Prostate gland (tissue), 2 donors: Measurements from ENCODE around the gene PTCD1. TPM values are rescaled to one million over a fixed set of nuclear protein-coding genes. Genes with fewer than 3 reads are reported as not detected.
A peak's percentile ranks its signal among the peaks of the same experiment; 100 is the strongest.

ENCODE experiments used
- DNase-seq: peaks from one replicate; pipeline ENCODE4 v3.0.0-alpha.2; 2019; ENCODE audit warnings: low spot score
- H3K27ac ChIP-seq, 2 donors: fragments of 200-600 bp; sonication (generic); 2 replicates each; pipeline ENCODE4 v1.5.1; 2017 to 2019
- H3K27me3 ChIP-seq: fragments of 200-600 bp; sonication (generic); replicated peaks from 2 replicates; pipeline ENCODE4 v1.5.1; 2019; ENCODE audit not compliant: insufficient read depth
- H3K36me3 ChIP-seq, 2 donors: fragments of 200-600 bp; sonication (generic); 1 replicate in 1 of 2; 2 replicates in 1 of 2; pipeline versions ENCODE4 v1.5.1 to v1.8.1; 2017 to 2019
- H3K4me1 ChIP-seq: fragments of 200-600 bp; sonication (generic); replicated peaks from 2 replicates; pipeline ENCODE4 v1.5.1; 2019
- H3K4me3 ChIP-seq, 2 donors: fragments of 200-600 bp; sonication (generic); 2 replicates each; pipeline ENCODE4 v1.5.1; 2017 to 2019
- H3K9me3 ChIP-seq: fragments of 200-600 bp; sonication (generic); 2 replicates; pipeline ENCODE4 v1.5.1; 2017
- POLR2A ChIP-seq: fragments of 450-650 bp; IDR thresholded peaks from one replicate; pipeline ENCODE4 v1.6.1; 2016; ENCODE audit warnings: antibody characterized with exemption, mild to moderate bottlenecking
- POLR2AphosphoS5 ChIP-seq: sonication (generic); formaldehyde crosslinking; IDR thresholded peaks from one replicate; pipeline ENCODE4 v1.6.1; 2017; ENCODE audit warnings: antibody characterized with exemption
- WGBS: methylation state at CpG from one replicate; pipeline ENCODE4 v1.1.5; 2018; 5-methylcytosine and 5-hydroxymethylcytosine counted together
- intact Hi-C: fragments of 100-400 bp; cut with DNase I; formaldehyde crosslinking; loops from one replicate; pipeline ENCODE4 v1.14.2; 2022
- total RNA-seq, 2 donors: library from RNA; depleted of rRNA; stranded (reverse); fragments of >200 nt; gene quantifications; one replicate each; pipeline ENCODE4 v1.1.0, GENCODE V29; 2016
- TF ChIP-seq, protein P1 (sequence below), 4 experiments: fragments of 200-600 bp in 2 of 4; fragments of 450-650 bp in 2 of 4; sonication (generic) in 2 of 4; IDR thresholded peaks; 1 replicate in 3 of 4; 2 replicates in 1 of 4; pipeline ENCODE4 v1.5.1; 2016 to 2019; ENCODE audit warnings: antibody characterized with exemption in 4 of 4, mild to moderate bottlenecking in 2 of 4, moderate library complexity in 2 of 4

Gene PTCD1
- total RNA-seq, 2 donors from 2014 or later = 9.1 to 11.8 TPM

DNA sequence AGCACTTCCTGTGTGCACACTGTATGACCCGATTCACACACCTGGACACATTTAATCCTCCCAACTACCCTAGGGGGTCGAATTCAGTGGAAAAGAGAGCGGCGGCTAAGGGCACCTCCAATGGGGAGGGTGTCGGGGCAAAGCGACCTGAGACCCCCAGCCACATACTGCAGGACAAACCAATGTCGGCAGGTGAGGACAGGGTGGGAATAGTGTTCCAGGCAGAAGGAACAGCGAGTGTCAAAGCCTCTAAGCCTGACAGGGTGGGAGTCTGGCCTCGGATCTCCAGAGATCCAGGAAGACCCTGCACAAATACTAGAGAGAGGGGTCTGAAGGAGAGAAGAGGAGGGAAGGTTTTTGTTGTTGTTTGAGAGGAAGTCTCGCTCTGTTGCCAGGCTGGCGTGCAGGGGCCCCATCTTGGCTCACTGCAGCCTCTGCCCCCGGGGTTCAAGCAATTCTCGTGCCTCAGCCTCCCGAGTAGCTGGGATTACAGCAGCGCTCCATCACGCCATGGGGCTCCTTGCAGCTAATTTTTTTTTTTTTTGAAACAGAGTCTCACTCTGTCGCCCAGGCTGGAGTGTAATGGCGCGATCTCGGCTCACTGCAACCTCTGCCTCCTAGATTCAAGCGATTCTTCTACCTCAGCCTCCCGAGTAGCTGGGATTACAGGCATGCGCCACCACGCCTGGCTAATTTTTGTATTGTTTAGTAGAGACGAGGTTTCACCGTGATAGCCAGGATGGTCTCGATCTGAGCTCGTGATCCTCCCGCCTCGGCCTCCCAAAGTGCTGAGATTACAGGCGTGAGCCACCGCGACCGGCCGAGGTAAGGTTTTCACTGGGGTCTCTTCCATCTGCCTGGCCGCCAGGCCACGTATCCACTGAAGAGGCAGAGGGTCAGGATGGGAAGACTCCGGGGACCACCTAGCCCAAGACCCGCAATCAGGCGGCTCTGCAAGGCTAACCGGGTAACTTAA, 65.2 kb downstream of the PTCD1 start:
- H3K9me3 ChIP-seq = no peaks in the 10 kb centered on the region
- H3K4me1 ChIP-seq = no peaks in the 10 kb centered on the region
- WGBS = 89% methylated on average over 41 of the region's 41 CpGs
- H3K27ac ChIP-seq = peak overlapping the region; percentile 73 to 77
- no peaks in the 10 kb centered on the region for H3K27me3 ChIP-seq
- DNase-seq = no peak
- intact Hi-C loops = loop anchor here (5.0 kb wide), 1 partner anchor 34 kb away; the partner anchor contains the start of genes BUD31 and PDAP1
- TF ChIP-seq, protein P1, sequence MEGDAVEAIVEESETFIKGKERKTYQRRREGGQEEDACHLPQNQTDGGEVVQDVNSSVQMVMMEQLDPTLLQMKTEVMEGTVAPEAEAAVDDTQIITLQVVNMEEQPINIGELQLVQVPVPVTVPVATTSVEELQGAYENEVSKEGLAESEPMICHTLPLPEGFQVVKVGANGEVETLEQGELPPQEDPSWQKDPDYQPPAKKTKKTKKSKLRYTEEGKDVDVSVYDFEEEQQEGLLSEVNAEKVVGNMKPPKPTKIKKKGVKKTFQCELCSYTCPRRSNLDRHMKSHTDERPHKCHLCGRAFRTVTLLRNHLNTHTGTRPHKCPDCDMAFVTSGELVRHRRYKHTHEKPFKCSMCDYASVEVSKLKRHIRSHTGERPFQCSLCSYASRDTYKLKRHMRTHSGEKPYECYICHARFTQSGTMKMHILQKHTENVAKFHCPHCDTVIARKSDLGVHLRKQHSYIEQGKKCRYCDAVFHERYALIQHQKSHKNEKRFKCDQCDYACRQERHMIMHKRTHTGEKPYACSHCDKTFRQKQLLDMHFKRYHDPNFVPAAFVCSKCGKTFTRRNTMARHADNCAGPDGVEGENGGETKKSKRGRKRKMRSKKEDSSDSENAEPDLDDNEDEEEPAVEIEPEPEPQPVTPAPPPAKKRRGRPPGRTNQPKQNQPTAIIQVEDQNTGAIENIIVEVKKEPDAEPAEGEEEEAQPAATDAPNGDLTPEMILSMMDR (IDR thresholded peaks at IDR 0.05) = no peak
- TF ChIP-seq POLR2A (no peak), POLR2AphosphoS5 (no peak)
- peak overlapping the region; percentile 76 to 78 for H3K4me3 ChIP-seq
- H3K36me3 ChIP-seq = no peaks in the 10 kb centered on the region

DNA sequence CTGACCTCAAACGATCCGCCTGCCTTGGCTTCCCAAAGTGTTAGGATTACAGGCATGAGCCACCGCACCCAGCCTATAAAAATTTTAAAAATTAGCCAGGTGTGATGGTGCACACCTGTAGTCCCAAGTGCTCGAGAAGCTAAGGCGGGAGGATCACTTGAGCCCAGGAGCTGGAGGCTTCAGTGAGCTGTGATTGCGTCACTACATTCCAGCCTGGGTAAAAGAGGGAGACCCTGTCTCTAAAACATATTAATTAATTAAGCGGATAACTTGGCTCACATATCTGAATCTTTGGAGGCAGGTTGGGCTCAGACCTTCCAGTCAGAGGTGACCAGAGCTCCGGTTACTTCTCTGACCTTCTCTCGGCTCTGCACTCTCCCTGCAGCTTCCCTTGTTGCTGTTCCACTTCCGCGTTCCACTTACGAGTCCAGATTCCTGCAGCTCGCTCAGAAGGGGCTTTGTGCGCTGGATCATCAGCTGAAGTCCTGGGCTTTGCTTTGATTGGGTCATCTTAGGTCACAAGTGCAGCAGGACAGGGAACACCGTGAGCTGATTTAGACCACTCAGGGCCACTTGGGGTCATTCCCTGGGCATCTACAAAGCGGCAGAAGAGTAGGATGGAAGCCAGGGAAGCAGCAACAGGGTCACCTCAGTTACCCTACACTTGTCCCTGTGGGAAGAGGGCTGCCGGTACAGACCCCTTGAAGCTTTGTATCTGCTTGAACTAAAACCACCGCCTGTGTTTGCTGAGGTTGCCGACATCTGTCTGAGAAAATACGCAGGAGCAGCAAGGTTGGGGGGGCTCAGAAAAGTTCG, 66.1 kb downstream of the PTCD1 start:
- Histone ChIP-seq H3K4me3 (no peak overlapping the region), H3K36me3 (no peaks in the 10 kb centered on the region), H3K27me3 (no peaks in the 10 kb centered on the region), H3K9me3 (no peaks in the 10 kb centered on the region), H3K27ac (no peak overlapping the region), H3K4me1 (no peaks in the 10 kb centered on the region)
- DNase-seq = no peak
- intact Hi-C loops = loop anchor here (5.0 kb wide), 1 partner anchor 35 kb away; the partner anchor contains the start of genes BUD31 and PDAP1
- WGBS = 53% methylated on average over 21 of the region's 21 CpGs
- no peak for TF ChIP-seq POLR2AphosphoS5
- no peak for TF ChIP-seq POLR2A
- TF ChIP-seq, protein P1 (IDR thresholded peaks at IDR 0.05) = no peak

DNA sequence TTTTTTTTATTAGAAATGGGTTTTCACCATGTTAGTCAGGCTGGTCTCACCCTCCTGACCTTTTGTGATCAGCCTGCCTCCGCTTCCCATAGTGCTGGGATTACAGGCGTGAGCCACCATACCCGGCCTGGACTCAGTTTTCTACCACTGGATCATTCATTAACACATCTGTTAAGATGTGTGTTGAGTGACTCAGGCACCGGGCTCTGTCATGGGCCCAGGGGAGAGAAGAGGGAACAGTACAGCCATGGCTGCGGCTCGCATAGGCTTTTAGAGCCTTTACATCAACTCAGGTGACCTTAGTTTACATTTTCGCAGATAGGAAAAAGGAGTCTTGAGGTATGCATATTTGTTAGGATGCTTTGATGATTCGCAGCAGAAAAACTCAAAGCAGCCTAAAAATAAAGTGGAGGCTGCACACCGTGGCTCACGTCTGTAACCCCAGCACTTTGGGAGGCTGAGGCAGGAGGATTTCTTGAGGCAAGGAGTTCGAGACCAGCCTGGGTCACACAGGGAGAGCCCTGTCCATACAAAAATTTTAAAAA, 67.2 kb downstream of the PTCD1 start:
- Histone ChIP-seq H3K36me3 (no peaks in the 10 kb centered on the region), H3K4me1 (no peaks in the 10 kb centered on the region), H3K4me3 (no peak overlapping the region), H3K27ac (no peak overlapping the region), H3K27me3 (no peaks in the 10 kb centered on the region), H3K9me3 (no peaks in the 10 kb centered on the region)
- 92% methylated on average over 11 of the region's 11 CpGs for WGBS
- intact Hi-C loops = loop anchor here (5.0 kb wide), 1 partner anchor 36 kb away; the partner anchor contains the start of genes BUD31 and PDAP1
- no peak for TF ChIP-seq POLR2AphosphoS5
- TF ChIP-seq, protein P1 (IDR thresholded peaks at IDR 0.05) = no peak
- TF ChIP-seq POLR2A = no peak
- no peak for DNase-seq

DNA sequence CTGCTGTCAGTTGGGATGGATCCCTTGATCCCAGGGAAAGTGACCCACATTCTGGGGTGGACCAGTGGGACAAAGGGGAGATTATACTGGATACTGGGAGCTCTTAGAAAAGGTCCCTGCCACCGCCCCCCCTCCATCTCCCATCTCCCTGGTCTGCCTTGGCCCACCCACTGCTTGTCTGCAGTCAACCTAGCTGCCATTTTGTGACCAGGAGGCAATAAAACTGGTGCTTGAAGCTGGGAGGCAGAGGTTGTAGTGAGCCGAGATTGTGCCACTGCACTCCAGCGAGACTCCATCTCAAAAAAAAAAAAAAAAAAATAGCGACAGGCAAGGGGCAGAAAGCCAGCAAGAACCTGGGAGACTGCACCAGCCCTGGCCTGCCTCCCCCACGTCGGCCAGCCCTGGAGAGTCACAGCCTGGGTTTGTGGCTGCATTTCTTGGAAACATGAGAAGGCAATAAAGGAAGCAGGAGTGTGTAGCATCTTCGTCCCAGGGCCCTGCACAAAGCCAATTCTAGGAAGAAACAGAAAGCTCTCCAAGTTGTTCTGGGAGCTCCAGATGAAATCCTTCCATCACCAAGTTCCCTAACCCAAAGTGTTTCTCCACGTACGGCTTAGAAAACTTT, 68.7 kb downstream of the PTCD1 start:
- Histone ChIP-seq H3K36me3 (no peaks in the 10 kb centered on the region), H3K9me3 (no peaks in the 10 kb centered on the region), H3K4me1 (no peaks in the 10 kb centered on the region), H3K27me3 (no peaks in the 10 kb centered on the region), H3K27ac (peak overlapping the region in 1 of 2 donors; percentile 40), H3K4me3 (no peak overlapping the region)
- no peak for DNase-seq
- 19% methylated on average over 9 of the region's 9 CpGs for WGBS
- intact Hi-C loops = loop anchor here (5.0 kb wide), 1 partner anchor 37 kb away; the partner anchor contains the start of genes BUD31 and PDAP1
- TF ChIP-seq, protein P1 (IDR thresholded peaks at IDR 0.05) = no peak
- TF ChIP-seq POLR2AphosphoS5 (peak; percentile 19), POLR2A (no peak)
